HepG2 (cell line): ENCODE measurements around the gene PSMB3. TPM values are rescaled to one million over a fixed set of nuclear protein-coding genes. Genes with fewer than 3 reads are reported as not detected.

ENCODE experiments used
- ATAC-seq: fragments of 200-7000 bp; cut with Tn5 transposase; 3 replicates; pipeline ENCODE4 v1.9.1; 2020; ENCODE audit warnings: mild to moderate bottlenecking, moderate library complexity
- BruUV-seq: library from RNA; stranded (reverse); fragments of 400-500 nt; replicated peaks from 2 replicates; lab custom pipeline; 2021; lab: Mats Ljungman, UMichigan
- CTCF ChIA-PET: fragments of 300-600 bp; formaldehyde crosslinking; extraction: SDS; loops from one replicate; lab custom pipeline; 2021; ENCODE audit warnings: low total read pairs, inconsistent platforms, low intra/inter-chr PET ratio; lab: Yijun Ruan, JAX
- POLR2A ChIA-PET: fragments of 350-600 bp; sonication (Branson Sonifier 250); formaldehyde crosslinking; loops from one replicate; lab custom pipeline; 2020; ENCODE audit warnings: antibody characterized with exemption, inconsistent platforms; lab: Yijun Ruan, JAX
- DNase-seq: peaks from one replicate; pipeline ENCODE4 v3.0.0-alpha.2; 2015; ENCODE audit warnings: low spot score
- FAIRE-seq: peaks from 3 replicates; lab custom pipeline; 2011; peaks lifted over from hg19 to GRCh38; lab: Jason Lieb, UNC
- H2AFZ ChIP-seq: one replicate; pipeline ENCODE4 v1.6.1; 2011; ENCODE audit warnings: low read length, inconsistent platforms
- H3K27ac ChIP-seq: fragments of 300-600 bp; 3 replicates; pipeline ENCODE4 v1.8.0; 2011; ENCODE audit warnings: mixed run types, mild to moderate bottlenecking, mixed read lengths, low read length, inconsistent platforms; ENCODE audit not compliant: insufficient read depth; ENCODE audit errors: extremely low read length
- H3K27me3 ChIP-seq, 2 experiments: fragments of 200-600 bp in 1 of 2; 2 replicates in 1 of 2; 3 replicates in 1 of 2; pipeline versions ENCODE4 v1.6.0 to v1.8.0; 2011; ENCODE audit warnings: low read length in 2 of 2, mild to moderate bottlenecking in 2 of 2, moderate library complexity in 2 of 2, inconsistent platforms in 1 of 2; ENCODE audit not compliant: insufficient read depth in 2 of 2, control insufficient read depth in 1 of 2
- H3K36me3 ChIP-seq, 2 experiments: fragments of 200-600 bp in 1 of 2; replicated peaks in 1 of 2; 2 replicates in 1 of 2; 3 replicates in 1 of 2; pipeline versions ENCODE4 v1.5.1 to v1.8.0; 2011; ENCODE audit warnings: low read length in 2 of 2, inconsistent platforms in 1 of 2; ENCODE audit not compliant: insufficient read depth in 2 of 2, control insufficient read depth in 1 of 2
- H3K4me1 ChIP-seq: 2 replicates; pipeline ENCODE4 v1.5.1; 2012; ENCODE audit warnings: low read length, inconsistent platforms; ENCODE audit not compliant: insufficient read depth
- H3K4me2 ChIP-seq: 2 replicates; pipeline ENCODE4 v1.6.0; 2011; ENCODE audit warnings: low read depth, low read length, inconsistent platforms
- H3K4me3 ChIP-seq, 3 experiments: fragments of 200-600 bp in 1 of 3; sonication (generic), shearing (Covaris generic) in 1 of 3; replicated peaks in 1 of 3; 2 replicates each; pipeline ENCODE4 v1.5.1; 2011 to 2016; ENCODE audit warnings: low read length in 3 of 3, inconsistent platforms in 2 of 3, low read depth in 2 of 3, mild to moderate bottlenecking in 2 of 3, control low read depth in 1 of 3, mixed read lengths in 1 of 3; ENCODE audit not compliant: insufficient read depth in 1 of 3
- H3K79me2 ChIP-seq: one replicate; pipeline ENCODE4 v1.6.1; 2011; ENCODE audit warnings: low read length, inconsistent platforms; ENCODE audit not compliant: insufficient read depth
- H3K9ac ChIP-seq: 2 replicates; pipeline ENCODE4 v1.6.0; 2011; ENCODE audit warnings: mild to moderate bottlenecking, low read depth, low read length, inconsistent platforms; ENCODE audit not compliant: insufficient read depth
- H3K9me3 ChIP-seq: 2 replicates; pipeline ENCODE4 v1.5.1; 2012; ENCODE audit warnings: mild to moderate bottlenecking, low read length
- H4K20me1 ChIP-seq: 2 replicates; pipeline ENCODE4 v1.6.0; 2011; ENCODE audit warnings: inconsistent platforms, mild to moderate bottlenecking, low read length, moderate library complexity; ENCODE audit not compliant: insufficient read depth
- CREB3 ChIP-seq: sonication (generic); formaldehyde crosslinking; IDR thresholded peaks from 2 replicates; pipeline ENCODE4 v1.5.0; 2020; ENCODE audit warnings: missing genetic modification reagents
- HNF4G ChIP-seq, 2 experiments: sonication (generic) in 1 of 2; formaldehyde crosslinking in 1 of 2; IDR thresholded peaks; 2 replicates each; pipeline versions ENCODE4 v1.4.0 to v1.6.1; 2011 to 2020; ENCODE audit warnings: borderline replicate concordance in 2 of 2, low read depth in 2 of 2, mild to moderate bottlenecking in 2 of 2, low read length in 1 of 2, missing genetic modification reagents in 1 of 2, moderate library complexity in 1 of 2
- TFE3 ChIP-seq: IDR thresholded peaks from 2 replicates; pipeline ENCODE4 v1.6.1; 2016
- ZHX2 ChIP-seq, 2 experiments: sonication (generic) in 1 of 2; formaldehyde crosslinking in 1 of 2; IDR thresholded peaks; 2 replicates each; pipeline versions ENCODE4 v1.6.1 to v1.9.0; 2014 to 2022; ENCODE audit warnings: antibody characterized with exemption in 1 of 2, borderline replicate concordance in 1 of 2, inconsistent platforms in 1 of 2, low read depth in 1 of 2, missing genetic modification reagents in 1 of 2
- ZNF263 ChIP-seq: sonication (generic); formaldehyde crosslinking; IDR thresholded peaks from 2 replicates; pipeline ENCODE4 v1.4.0; 2020; ENCODE audit warnings: missing genetic modification reagents
- ZNF768 ChIP-seq: sonication (generic); formaldehyde crosslinking; IDR thresholded peaks from 2 replicates; pipeline ENCODE4 v1.4.0; 2020; ENCODE audit warnings: missing genetic modification reagents
- WGBS: methylation state at CpG from one replicate; pipeline ENCODE4 v1.1.6; 2017; ENCODE audit warnings: low lambda C conversion rate; 5-methylcytosine and 5-hydroxymethylcytosine counted together
- in situ Hi-C: cut with HindIII; loops from 2 replicates; pipeline ENCODE4 v1.10.0; 2017; ENCODE audit warnings: low pct_unique_long_range_greater_than_20kb; ENCODE audit not compliant: extremely low pct_ligation_motif_present
- intact Hi-C: fragments of 100-400 bp; cut with micrococcal nuclease; formaldehyde crosslinking; loops from one replicate; pipeline ENCODE4 v1.10.0; 2022; ENCODE audit not compliant: unreplicated experiment
- polyA plus RNA-seq, 8 experiments: library from polyadenylated mRNA; depleted of rRNA in 3 of 8; stranded (reverse) in 7 of 8; unstranded in 1 of 8; fragments of >200 nt; fragmentation: Illumina TruSeq in 4 of 8; extraction: Trizol in 4 of 8; gene quantifications; 2 replicates each; pipeline versions ENCODE4 v1.2.1 to v1.2.3, GENCODE V29; 2011 to 2016; ENCODE audit warnings: low read depth in 4 of 8, missing spikeins in 1 of 8, mixed read lengths in 1 of 8; ENCODE audit not compliant: insufficient read depth in 1 of 8
- total RNA-seq, 5 experiments: library from RNA; depleted of rRNA; stranded (reverse); fragments of >200 nt; fragmentation: Illumina TruSeq; extraction: Trizol; gene quantifications; 2 replicates each; pipeline ENCODE4 v1.2.3, GENCODE V29; 2016; ENCODE audit warnings: low read depth in 1 of 5
- TF ChIP-seq, protein P1 (sequence below): sonication (generic); formaldehyde crosslinking; IDR thresholded peaks from 2 replicates; pipeline ENCODE4 v1.4.0; 2020; ENCODE audit warnings: low read depth, mild to moderate bottlenecking, missing genetic modification reagents
- TF ChIP-seq, protein P2 (sequence below), 2 experiments: fragments of 450-650 bp in 1 of 2; sonication (generic) in 1 of 2; formaldehyde crosslinking; IDR thresholded peaks; 2 replicates each; pipeline versions ENCODE4 v1.5.0 to v1.8.0; 2020 to 2022; ENCODE audit warnings: mild to moderate bottlenecking in 1 of 2, missing genetic modification reagents in 1 of 2

PSMB3 gene
- total and polyA plus RNA-seq, 2 of the 13 experiments (the other 11 are each of a cell fraction or from before 2014, with no cell fraction given): 366 to 517 TPM

GRCh38 chr17:38705523-38705802 is 47.1 kb upstream of the PSMB3 start (continued):
- TF ChIP-seq CREB3 (peak; percentile 20; the same call in 1 of the 2 replicates), ZNF768 (CRISPR knock-in tag) (peak; percentile 49; the same call in 1 of the 2 replicates)
- TF ChIP-seq, all 625 proteins: peak for 10

DNA sequence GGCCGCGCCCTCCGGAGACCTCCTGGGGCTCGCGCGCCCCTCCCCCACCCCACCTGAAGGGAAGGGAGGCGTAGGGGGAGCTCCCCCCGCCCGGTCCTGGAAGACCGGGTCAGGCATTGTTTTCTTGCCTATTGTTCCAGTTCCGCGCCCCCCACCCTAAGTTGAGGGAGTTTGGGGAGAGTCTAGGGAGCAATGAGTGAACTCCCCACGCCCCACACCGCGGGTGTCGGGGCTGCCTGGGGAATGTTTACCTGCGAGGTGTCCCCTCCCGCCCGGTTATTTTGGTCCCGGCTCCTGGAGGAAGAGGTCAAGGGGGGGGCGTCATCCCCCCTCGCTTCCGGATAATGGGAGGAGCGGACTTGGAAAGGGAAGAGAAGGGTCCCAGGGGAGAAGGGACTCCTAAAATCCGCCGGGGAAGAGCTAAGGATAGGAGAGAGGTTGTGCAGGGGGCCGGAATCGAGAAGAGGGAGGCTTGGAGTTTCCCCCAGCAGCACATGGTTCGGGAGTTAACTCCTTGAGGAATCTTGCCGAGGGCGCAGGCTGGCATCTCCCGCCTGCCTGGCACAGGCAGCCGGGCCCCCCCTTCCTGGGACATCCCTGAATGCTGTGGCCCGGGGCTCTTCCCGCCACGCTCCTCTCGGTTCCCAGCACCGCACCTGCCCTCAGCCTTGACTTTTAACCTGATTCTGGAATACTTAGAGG is 46.6 kb upstream of the PSMB3 start:
- no peak overlapping the region for H2AFZ ChIP-seq
- peak; percentile 63 for DNase-seq
- ChIA-PET POLR2A (interaction anchor here (1.5 to 8.9 kb wide), 11 partner anchors 11 to 92 kb away, joined by 5 to 106 read pairs (median 29); partner anchors contain the start of genes CISD3 and EPOP), CTCF (no interaction called here)
- H3K36me3 ChIP-seq: peaks cover 14 to 37% of the 10 kb centered on the region in 2 experiments
- peaks cover 64% of the 10 kb centered on the region for H3K4me1 ChIP-seq
- peak overlapping the region; percentile 71 to 99 (median 90) for H3K4me3 ChIP-seq
- no peaks in the 10 kb centered on the region for H3K9me3 ChIP-seq
- in situ Hi-C loops: no loop called here
- intact Hi-C loops: loop anchor here (1.0 kb wide), 1 partner anchor 29 kb away; no protein-coding TSS in a partner anchor
- peaks cover 12% of the 10 kb centered on the region for H4K20me1 ChIP-seq
- ATAC-seq: no peak
- peaks cover 48% of the 10 kb centered on the region for H3K79me2 ChIP-seq
- H3K9ac ChIP-seq: peak overlapping the region; percentile 66
- no peak for FAIRE-seq
- H3K27ac ChIP-seq: peak overlapping the region; percentile 62
- WGBS: under 1% methylated on average over 27 of the region's 38 CpGs
- H3K4me2 ChIP-seq: peak overlapping the region; percentile 91
- BruUV-seq: no TSS peak
- no peaks in the 10 kb centered on the region; a peak in 1 of 5 replicates for H3K27me3 ChIP-seq
- TF ChIP-seq, protein P1, sequence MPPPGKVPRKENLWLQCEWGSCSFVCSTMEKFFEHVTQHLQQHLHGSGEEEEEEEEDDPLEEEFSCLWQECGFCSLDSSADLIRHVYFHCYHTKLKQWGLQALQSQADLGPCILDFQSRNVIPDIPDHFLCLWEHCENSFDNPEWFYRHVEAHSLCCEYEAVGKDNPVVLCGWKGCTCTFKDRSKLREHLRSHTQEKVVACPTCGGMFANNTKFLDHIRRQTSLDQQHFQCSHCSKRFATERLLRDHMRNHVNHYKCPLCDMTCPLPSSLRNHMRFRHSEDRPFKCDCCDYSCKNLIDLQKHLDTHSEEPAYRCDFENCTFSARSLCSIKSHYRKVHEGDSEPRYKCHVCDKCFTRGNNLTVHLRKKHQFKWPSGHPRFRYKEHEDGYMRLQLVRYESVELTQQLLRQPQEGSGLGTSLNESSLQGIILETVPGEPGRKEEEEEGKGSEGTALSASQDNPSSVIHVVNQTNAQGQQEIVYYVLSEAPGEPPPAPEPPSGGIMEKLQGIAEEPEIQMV: no peak
- TF ChIP-seq TFE3 (CRISPR knock-in tag): no peak
- TF ChIP-seq ZHX2 (IDR thresholded peaks at IDR 0.05; ENCODE audit: low read depth): no peak
- no peak for TF ChIP-seq ZHX2 (CRISPR knock-in tag; IDR thresholded peaks at IDR 0.05; ENCODE audit: borderline replicate concordance)
- TF ChIP-seq ZNF263 (CRISPR knock-in tag): peak; percentile 72
- no peak; the same call in 1 of the 2 replicates for TF ChIP-seq HNF4G (IDR thresholded peaks at IDR 0.05; ENCODE audit: borderline replicate concordance, low read depth, low read length)
- TF ChIP-seq HNF4G (CRISPR knock-in tag; IDR thresholded peaks at IDR 0.05; ENCODE audit: borderline replicate concordance, low read depth): no peak
- TF ChIP-seq, protein P2, sequence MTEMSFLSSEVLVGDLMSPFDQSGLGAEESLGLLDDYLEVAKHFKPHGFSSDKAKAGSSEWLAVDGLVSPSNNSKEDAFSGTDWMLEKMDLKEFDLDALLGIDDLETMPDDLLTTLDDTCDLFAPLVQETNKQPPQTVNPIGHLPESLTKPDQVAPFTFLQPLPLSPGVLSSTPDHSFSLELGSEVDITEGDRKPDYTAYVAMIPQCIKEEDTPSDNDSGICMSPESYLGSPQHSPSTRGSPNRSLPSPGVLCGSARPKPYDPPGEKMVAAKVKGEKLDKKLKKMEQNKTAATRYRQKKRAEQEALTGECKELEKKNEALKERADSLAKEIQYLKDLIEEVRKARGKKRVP (CRISPR knock-in tag; IDR thresholded peaks at IDR 0.05): no peak
